GM23248 (cell line): ENCODE measurements around the gene KCNK1.

Experiments
- EZH2 ChIP-seq: fragments of 200-600 bp; sonication (generic); IDR thresholded peaks from 2 replicates; pipeline ENCODE4 v1.6.1; 2018; ENCODE audit warnings: antibody characterized with exemption, mild to moderate bottlenecking; ENCODE audit not compliant: insufficient read depth, poor library complexity, severe bottlenecking
- EZH2phosphoT487 ChIP-seq: fragments of 200-600 bp; sonication (generic); IDR thresholded peaks from 2 replicates; pipeline ENCODE4 v1.6.1; 2018; ENCODE audit warnings: antibody characterized with exemption, moderate library complexity, mild to moderate bottlenecking, low read depth; ENCODE audit not compliant: insufficient read depth

DNA sequence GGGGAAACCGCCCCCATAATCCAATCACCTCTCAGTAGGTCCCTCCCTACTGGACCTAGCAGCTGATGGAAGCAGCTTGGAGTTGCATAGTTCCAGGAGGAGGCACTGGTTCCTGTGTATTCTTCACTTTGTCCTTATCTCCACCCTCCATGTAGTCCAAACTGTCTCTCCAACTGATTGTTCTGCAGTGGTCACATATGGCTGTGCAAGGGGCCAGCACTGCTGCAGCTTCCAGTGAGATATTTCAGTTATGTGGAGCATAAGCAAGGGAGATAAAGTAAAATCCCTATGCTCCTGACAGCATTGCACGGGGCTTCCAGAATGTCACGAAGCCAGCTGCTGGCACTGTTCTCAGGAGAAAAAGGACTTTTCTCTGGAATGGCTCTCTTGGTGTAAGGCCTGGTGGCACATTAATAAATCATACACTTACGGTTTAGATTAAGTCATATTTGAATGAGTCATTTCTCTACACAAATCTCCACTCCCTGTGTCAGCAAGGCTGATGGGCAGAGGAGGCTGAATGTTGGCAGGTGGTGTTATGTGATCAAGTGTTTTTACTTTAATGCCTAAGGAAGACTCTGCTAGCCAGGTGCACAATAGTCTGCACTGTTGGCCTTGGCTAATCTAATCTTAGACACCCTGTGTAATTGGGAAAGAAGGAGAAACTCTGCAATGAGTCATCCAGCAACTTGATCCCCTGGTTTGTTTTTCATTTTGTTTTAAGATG lies 93.4 kb downstream of the KCNK1 start:
- TF ChIP-seq EZH2 (no peak), EZH2phosphoT487 (no peak)
